Neuron (in vitro differentiated cells): ENCODE results near the gene CCDC60.

Source experiments
- H2AFZ ChIP-seq: one replicate; pipeline ENCODE4 v1.6.1; 2013; ENCODE audit warnings: low read depth, mild to moderate bottlenecking, inconsistent platforms, low read length, moderate library complexity
- H3K27me3 ChIP-seq: one replicate; pipeline ENCODE4 v1.6.1; 2013; ENCODE audit warnings: low read length; ENCODE audit not compliant: insufficient read depth
- H3K36me3 ChIP-seq: one replicate; pipeline ENCODE4 v1.6.1; 2013; ENCODE audit warnings: low read length; ENCODE audit not compliant: insufficient read depth
- H3K4me1 ChIP-seq: one replicate; pipeline ENCODE4 v1.6.1; 2013; ENCODE audit warnings: low read length; ENCODE audit not compliant: insufficient read depth
- H3K4me3 ChIP-seq: 2 replicates; pipeline ENCODE4 v1.5.1; 2013; ENCODE audit warnings: mild to moderate bottlenecking, low read length, moderate library complexity
- H3K9me3 ChIP-seq: one replicate; pipeline ENCODE4 v1.6.1; 2013; ENCODE audit warnings: low read length

The CCDC60 gene, protein sequence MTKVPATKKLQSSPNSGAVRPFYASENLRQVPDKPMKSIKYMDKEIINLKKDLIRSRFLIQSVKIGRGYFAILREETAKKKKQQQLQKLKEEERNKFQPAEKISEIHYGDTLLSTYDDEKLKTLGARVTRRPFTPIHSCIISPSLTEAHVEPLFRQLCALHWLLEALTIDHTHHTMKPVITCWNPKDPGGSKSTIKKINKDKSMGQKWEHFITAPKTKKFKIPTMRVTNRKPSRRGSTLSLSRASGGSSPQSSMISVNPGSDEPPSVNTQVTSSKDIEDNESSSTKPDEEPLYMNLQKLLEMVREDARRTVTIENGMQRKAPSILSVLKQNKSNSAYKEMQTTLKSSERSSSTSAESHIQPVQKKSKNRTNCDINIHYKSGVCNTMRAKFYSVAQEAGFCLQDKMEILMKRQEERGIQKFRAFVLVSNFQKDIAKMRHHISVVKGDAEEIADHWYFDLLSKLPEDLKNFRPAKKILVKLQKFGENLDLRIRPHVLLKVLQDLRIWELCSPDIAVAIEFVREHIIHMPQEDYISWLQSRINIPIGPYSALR

DNA sequence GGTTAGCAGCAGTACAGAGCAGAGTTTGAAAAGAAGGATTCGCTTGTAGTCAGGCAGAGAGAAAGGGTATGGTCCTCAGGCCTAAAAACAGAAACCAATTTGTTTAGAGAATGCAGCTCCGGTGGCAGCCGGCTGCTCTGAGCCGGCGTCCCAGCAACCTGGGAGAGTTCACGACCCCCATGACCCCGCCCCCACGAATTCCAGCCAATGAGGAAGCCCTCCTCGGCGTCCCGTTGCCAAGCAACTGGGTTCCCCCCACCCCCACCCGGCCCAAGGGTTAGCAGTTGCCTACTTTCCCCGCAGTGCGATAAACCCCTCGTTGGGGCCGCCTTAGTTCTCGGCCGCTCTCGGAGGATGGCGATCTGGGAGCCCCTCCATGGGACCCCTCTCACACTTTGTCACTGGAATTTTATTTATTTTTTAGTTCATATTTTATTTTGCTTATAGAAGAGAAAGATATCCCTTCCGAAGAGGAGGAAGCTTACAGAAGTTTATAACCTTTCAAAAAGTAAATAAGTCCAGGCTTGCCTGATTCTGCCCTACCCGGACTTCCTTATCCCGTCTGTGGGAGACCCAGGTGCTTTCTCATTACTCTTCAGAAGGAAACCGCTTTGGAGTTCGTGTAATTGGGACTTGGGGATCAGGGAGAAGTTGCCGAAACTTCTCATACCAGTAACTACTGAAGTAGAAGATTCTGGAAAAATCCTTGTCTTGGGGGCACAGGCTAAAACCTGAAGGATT lies at the start of gene CCDC60:
TSS of gene CCDC60 (plus strand) at position 300 of the 741 bp plus-strand sequence. CDS start 448 bp downstream, outside the sequence.
- no peaks in the 10 kb centered on the region for H3K27me3 ChIP-seq

DNA sequence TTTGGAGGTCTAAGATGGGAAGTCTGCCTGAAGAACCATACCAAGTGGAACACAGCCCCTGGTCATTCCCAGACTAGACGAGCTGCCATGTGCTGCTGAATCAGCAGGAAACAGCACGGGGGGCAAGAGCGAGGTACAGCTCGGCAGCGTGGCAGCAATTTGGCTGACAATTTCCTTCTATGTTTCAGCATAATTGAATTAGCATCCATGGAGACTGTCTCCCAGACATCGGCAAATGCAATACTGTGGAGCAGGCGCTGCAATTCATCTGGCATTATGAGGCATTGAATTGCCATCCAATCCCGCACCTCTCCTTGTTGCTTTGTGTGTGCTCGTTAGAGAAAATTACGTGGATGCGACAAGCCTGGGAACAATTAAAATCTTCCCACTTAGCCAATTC lies 46.0 kb upstream of the CCDC60 start:
- Histone ChIP-seq H3K9me3 (no peaks in the 10 kb centered on the region), H2AFZ (no peak overlapping the region), H3K27me3 (no peaks in the 10 kb centered on the region), H3K4me3 (no peak overlapping the region), H3K36me3 (no peaks in the 10 kb centered on the region), H3K4me1 (no peaks in the 10 kb centered on the region)

More for the DNA sequence above, at the start of gene CCDC60:
- Histone ChIP-seq H3K9me3 (no peaks in the 10 kb centered on the region), H3K4me1 (peaks cover 3% of the 10 kb centered on the region), H3K4me3 (no peak within 1 kb of the TSS), H2AFZ (no peak within 1 kb of the TSS), H3K36me3 (no peaks in the 10 kb centered on the region)

DNA sequence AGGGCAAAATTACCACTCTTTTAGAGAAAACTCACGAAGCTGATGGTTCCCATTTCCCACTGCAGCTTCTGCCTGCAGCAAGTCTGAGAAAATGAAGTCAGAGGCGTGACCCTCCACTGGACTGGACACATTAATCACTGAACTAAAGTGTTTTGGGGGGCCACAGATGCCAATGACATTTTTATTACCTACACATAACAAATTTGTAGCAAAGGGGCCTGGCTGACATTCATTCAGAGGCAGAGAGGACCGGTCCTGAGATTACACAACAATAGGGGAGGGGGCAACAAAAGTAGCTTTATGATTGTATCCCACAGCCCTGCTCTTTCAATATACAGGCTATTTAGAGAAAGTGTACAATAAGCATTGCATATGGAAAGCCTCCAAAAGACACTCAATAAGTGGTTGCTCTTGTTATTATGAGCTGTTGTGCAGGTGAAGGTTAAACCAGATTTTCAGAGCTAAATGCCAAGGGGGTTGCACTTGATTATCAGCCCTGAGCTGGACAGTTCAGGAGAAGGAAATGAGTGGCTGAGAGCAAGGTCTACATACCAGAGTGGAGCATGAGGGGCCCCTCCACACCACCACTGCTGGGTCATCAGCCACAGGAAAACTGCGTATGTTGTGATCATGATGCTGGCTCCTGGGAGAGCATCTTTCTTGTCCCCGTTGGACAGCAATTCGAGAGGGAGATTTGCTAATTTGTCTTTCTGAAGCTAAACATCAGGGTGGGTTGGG lies 41.5 kb upstream of the CCDC60 start:
- no peaks in the 10 kb centered on the region for H3K9me3 ChIP-seq
- no peaks in the 10 kb centered on the region for H3K27me3 ChIP-seq
- H2AFZ ChIP-seq = no peak overlapping the region
- H3K4me3 ChIP-seq = no peak overlapping the region
- no peaks in the 10 kb centered on the region for H3K4me1 ChIP-seq
- H3K36me3 ChIP-seq = no peaks in the 10 kb centered on the region

DNA sequence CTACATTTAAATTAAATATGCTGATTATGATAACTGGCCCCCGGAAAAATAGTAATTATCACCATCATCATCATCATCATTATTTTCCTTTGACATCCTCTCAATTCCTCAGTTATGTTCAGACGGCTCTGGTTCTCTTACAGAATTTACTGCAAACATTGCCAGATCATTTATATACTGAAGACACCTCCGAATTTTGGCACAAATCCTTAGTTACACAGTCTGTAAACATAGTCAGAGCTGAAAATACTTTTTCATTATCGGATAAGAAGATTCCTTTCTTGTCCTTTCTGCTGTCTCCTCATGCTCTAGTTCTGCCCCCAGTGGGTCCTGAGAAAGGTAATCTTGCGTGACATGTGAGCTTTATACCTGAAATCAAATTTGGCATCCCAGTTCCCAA lies 40.3 kb upstream of the CCDC60 start:
- H2AFZ ChIP-seq = no peak overlapping the region
- H3K4me1 ChIP-seq = no peaks in the 10 kb centered on the region
- H3K27me3 ChIP-seq = no peaks in the 10 kb centered on the region
- H3K9me3 ChIP-seq = no peaks in the 10 kb centered on the region
- no peak overlapping the region for H3K4me3 ChIP-seq
- H3K36me3 ChIP-seq = no peaks in the 10 kb centered on the region

DNA sequence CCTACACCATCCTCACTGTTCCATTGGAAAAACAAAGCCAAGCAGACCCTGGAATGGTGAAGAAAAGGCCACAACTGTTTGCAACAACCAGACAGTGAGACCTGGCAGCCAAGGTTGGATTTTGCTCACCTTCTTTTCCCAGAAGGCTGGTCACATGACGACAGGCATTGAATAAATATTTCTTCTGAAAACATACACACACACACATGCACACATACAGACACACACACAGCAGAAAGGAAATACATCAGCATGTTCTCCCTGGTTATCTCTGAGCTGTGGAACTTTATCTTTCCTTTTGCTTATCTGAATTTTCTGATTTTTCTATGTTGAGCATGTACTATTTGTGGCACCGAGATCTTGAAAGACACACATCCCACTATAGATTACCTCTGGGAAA lies 38.0 kb upstream of the CCDC60 start:
- Histone ChIP-seq H3K4me1 (no peaks in the 10 kb centered on the region), H3K4me3 (no peak overlapping the region), H3K27me3 (no peaks in the 10 kb centered on the region), H2AFZ (no peak overlapping the region), H3K36me3 (no peaks in the 10 kb centered on the region), H3K9me3 (no peaks in the 10 kb centered on the region)

DNA sequence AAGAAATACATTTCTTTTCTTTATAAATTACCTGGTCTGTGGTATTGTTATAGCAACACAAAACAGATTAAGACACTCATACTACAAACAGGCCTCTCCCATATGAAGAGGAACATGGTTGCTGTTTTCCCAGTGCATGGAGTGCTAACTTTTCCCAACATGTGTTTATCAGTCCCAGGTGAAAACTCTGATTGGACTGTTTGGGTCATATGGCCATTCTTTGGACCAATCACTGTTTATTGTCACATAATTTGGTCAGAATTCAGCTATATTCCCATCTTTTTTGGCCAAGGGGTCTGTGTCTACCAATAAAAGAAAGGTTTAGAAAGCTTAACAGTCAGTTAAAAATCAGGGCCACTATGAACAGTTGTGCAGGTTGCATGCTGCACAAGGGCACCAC lies 35.4 kb upstream of the CCDC60 start:
- Histone ChIP-seq H3K4me3 (no peak overlapping the region), H3K9me3 (no peaks in the 10 kb centered on the region), H3K36me3 (no peaks in the 10 kb centered on the region), H2AFZ (no peak overlapping the region), H3K4me1 (no peaks in the 10 kb centered on the region), H3K27me3 (no peaks in the 10 kb centered on the region)

DNA sequence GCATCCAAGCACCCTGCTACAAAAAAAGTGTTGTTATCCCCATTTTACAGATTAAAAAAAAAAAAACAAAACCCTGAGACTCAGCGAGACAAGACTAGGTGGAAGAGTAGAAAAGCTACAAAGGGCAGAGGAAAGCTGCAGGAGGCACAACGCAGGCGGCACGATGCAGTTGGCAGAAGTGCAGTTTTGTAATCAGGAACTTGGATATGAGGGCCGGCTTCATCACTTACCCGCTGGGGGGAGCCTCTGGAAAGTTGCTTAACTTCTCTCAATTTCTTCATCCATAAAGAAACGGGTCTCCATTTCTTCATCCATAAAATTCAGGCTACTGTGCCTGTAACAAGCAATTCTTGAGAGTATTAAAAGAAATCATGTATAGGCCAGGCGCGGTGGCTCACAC lies 33.1 kb upstream of the CCDC60 start:
- Histone ChIP-seq H3K36me3 (no peaks in the 10 kb centered on the region), H3K27me3 (no peaks in the 10 kb centered on the region), H3K4me1 (no peaks in the 10 kb centered on the region), H3K4me3 (no peak overlapping the region), H3K9me3 (no peaks in the 10 kb centered on the region), H2AFZ (no peak overlapping the region)

DNA sequence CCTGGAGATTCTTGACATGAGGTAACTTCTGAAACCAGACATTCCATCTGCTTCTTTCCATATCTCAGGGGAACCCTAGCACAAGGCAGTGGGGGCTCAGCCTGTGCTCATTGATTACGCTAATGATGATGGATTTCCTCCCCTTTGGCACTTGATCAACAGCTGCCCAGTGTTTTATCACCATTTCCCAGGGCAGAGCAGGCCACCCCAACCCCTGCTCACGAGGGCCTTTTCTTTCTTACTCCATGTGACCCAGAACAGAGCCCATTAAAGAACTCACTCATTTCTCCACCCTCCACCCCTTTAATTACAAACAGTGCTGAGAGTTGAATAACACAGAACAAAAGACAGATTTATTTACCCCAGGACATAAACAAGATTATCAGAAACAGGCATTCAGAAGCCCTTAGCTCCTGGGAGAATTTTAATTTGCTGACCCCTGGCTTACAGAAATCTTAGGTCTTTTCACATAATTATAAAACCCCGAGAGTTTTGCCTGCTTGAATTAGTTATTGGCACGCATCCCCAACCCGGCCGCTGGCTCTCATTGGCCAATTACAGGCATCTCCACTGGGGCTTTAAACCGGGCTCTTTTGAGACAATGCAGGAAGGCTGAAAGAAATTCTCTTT lies 32.0 kb upstream of the CCDC60 start:
- H3K9me3 ChIP-seq = no peaks in the 10 kb centered on the region
- H2AFZ ChIP-seq = no peak overlapping the region
- H3K27me3 ChIP-seq = no peaks in the 10 kb centered on the region
- H3K4me1 ChIP-seq = no peaks in the 10 kb centered on the region
- no peaks in the 10 kb centered on the region for H3K36me3 ChIP-seq
- H3K4me3 ChIP-seq = no peak overlapping the region

DNA sequence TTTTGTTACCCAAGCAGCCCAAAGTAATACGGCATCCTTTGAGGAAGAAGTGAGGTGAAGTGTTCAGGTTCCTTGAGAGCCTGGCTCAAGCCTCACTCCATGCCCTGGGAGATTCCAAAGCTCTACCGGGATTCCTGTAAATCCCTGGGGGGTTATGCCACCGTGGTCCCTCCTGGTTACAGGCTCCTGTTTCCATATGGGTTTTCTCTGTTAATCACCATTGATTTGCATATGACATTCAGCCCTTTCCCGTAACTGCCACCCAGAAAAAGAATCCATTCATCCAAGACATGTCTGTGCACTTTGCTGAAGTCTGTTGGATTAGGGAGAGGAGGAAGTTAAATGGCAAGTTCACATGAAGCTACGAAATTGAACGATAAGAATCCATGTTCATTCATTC lies 27.9 kb upstream of the CCDC60 start:
- Histone ChIP-seq H3K4me1 (no peaks in the 10 kb centered on the region), H2AFZ (no peak overlapping the region), H3K36me3 (no peaks in the 10 kb centered on the region), H3K9me3 (no peaks in the 10 kb centered on the region), H3K27me3 (no peaks in the 10 kb centered on the region), H3K4me3 (no peak overlapping the region)

DNA sequence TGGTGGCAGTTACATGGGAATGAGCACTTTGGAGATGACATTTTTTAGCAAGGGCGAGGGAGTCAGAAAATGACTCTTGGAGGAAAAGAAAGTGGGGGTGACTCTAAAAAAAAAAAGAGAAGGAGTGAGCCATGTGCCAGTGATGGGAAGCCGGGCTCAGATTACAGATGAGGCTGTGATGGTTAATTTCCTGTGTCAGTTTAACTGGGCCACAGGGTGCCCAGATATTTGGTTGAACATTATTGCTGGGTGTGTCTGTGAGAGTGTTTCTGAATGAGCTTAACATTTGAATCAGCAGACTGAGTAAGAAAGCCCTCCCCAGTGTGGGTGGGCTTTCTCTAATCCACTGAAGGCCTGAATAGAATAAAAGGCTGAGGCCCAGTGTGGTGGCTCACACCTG lies 26.8 kb upstream of the CCDC60 start:
- H3K4me1 ChIP-seq = no peaks in the 10 kb centered on the region
- H3K4me3 ChIP-seq = no peak overlapping the region

DNA sequence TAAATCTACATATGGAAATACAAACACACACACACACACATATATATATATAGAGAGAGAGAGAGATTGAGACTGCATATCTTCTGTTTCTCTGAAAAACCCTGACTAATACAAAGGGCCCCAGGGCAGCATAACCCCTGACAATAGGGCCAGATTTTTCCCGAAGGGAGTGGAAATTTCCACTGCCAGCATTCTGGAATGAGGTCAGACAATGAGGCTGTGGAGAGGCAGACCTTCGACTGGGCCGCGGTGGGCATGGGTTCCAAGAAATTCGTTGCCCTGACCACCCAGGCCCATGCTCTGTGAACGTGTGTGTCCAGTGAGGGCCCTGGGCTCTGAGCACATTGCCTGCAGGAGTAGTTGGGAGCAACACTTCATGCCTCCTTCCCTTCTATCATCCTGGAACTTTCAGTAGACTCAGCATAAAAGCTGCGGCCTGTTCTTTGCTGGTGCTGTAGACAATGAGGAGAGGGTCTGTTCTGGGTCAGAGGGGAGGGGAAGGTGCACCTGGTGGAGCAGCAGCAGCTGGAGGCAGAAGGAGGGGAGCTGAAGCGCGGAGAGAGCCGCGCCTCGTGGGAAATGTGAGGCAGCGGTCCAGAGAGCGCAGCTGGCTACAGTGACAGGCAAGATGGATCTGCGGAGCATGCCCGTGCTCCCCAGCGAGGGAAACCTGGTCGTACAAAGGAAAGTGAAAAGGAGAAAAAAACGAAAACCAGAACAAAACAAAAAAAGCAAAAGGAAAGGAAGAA lies 25.6 kb upstream of the CCDC60 start:
- H3K9me3 ChIP-seq = no peaks in the 10 kb centered on the region
- no peaks in the 10 kb centered on the region for H3K36me3 ChIP-seq
- no peaks in the 10 kb centered on the region for H3K27me3 ChIP-seq

More for the DNA sequence above, 26.8 kb upstream of the CCDC60 start:
- H3K27me3 ChIP-seq = no peaks in the 10 kb centered on the region
- no peaks in the 10 kb centered on the region for H3K36me3 ChIP-seq
- no peak overlapping the region for H2AFZ ChIP-seq
- no peaks in the 10 kb centered on the region for H3K9me3 ChIP-seq

DNA sequence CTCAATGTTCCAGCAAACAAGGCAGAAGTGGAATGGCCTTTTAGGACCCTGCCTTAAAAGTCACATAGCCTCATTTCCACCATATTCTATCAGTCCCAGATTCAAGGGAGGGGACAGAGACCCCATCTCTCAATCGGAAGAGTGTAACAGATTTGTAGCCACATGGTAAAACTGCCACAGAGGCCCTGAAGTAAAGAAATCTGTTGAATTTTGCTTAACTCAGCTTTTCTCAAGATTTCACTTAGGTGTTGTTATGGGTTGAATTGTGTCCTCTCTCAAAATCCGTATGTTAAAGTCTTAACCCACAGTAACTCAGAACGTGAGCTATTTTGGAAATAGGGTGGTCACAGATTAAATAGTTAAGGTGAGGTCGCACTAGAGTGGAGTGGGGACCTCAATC lies 22.7 kb upstream of the CCDC60 start:
- Histone ChIP-seq H2AFZ (no peak overlapping the region), H3K4me1 (no peaks in the 10 kb centered on the region), H3K9me3 (no peaks in the 10 kb centered on the region), H3K27me3 (no peaks in the 10 kb centered on the region), H3K36me3 (no peaks in the 10 kb centered on the region), H3K4me3 (no peak overlapping the region)

More for the DNA sequence above, 25.6 kb upstream of the CCDC60 start:
- no peak overlapping the region for H2AFZ ChIP-seq
- no peak overlapping the region for H3K4me3 ChIP-seq
- H3K4me1 ChIP-seq = no peaks in the 10 kb centered on the region
